Gastroesophageal sphincter (tissue), 3 donors: ENCODE results near the gene ACADSB.

Source experiments
- EP300 ChIP-seq: sonication (generic); formaldehyde crosslinking; IDR thresholded peaks from one replicate; pipeline ENCODE4 v1.6.1; 2017; ENCODE audit warnings: antibody characterized with exemption, mild to moderate bottlenecking
- POLR2A ChIP-seq, 2 donors: fragments of 450-650 bp; IDR thresholded peaks; one replicate each; pipeline ENCODE4 v1.6.1; 2017; ENCODE audit warnings: antibody characterized with exemption in 2 of 2, mild to moderate bottlenecking in 2 of 2, moderate library complexity in 1 of 2
- POLR2AphosphoS5 ChIP-seq: sonication (generic); formaldehyde crosslinking; IDR thresholded peaks from one replicate; pipeline ENCODE4 v1.6.1; 2017; ENCODE audit warnings: antibody characterized with exemption
- TF ChIP-seq, protein P1 (sequence below), 4 experiments: fragments of 200-600 bp in 2 of 4; fragments of 450-650 bp in 2 of 4; sonication (generic) in 1 of 4; IDR thresholded peaks; one replicate each; pipeline ENCODE4 v1.5.1; 2017 to 2019; ENCODE audit warnings: antibody characterized with exemption in 4 of 4, mild to moderate bottlenecking in 2 of 4, moderate library complexity in 2 of 4

GRCh38 chr10:123019941-123020703 is 11.3 kb downstream of the ACADSB start:
- TF ChIP-seq POLR2A (IDR thresholded peaks at IDR 0.05) = no peak
- TF ChIP-seq, protein P1, sequence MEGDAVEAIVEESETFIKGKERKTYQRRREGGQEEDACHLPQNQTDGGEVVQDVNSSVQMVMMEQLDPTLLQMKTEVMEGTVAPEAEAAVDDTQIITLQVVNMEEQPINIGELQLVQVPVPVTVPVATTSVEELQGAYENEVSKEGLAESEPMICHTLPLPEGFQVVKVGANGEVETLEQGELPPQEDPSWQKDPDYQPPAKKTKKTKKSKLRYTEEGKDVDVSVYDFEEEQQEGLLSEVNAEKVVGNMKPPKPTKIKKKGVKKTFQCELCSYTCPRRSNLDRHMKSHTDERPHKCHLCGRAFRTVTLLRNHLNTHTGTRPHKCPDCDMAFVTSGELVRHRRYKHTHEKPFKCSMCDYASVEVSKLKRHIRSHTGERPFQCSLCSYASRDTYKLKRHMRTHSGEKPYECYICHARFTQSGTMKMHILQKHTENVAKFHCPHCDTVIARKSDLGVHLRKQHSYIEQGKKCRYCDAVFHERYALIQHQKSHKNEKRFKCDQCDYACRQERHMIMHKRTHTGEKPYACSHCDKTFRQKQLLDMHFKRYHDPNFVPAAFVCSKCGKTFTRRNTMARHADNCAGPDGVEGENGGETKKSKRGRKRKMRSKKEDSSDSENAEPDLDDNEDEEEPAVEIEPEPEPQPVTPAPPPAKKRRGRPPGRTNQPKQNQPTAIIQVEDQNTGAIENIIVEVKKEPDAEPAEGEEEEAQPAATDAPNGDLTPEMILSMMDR (IDR thresholded peaks at IDR 0.05) = no peak
- TF ChIP-seq POLR2AphosphoS5 = no peak
- TF ChIP-seq EP300 = no peak
